HCT116 (cell line): ENCODE results near the gene PRXL2C. TPM values are rescaled to one million over a fixed set of nuclear protein-coding genes. Genes with fewer than 3 reads are reported as not detected.

Experiments
- ATAC-seq: fragments of 200-7000 bp; cut with Tn5 transposase; 2 replicates; pipeline ENCODE4 v1.9.1; 2020; ENCODE audit warnings: mild to moderate bottlenecking, moderate library complexity
- BruUV-seq: library from RNA; stranded (reverse); fragments of 400-500 nt; replicated peaks from 2 replicates; lab custom pipeline; 2021; lab: Mats Ljungman, UMichigan
- CTCF ChIA-PET: fragments of 300-600 bp; sonication (Branson Sonifier 250); formaldehyde crosslinking; loops from one replicate; lab custom pipeline; 2021; ENCODE audit warnings: antibody characterized with exemption; lab: Charles Lee
- POLR2A ChIA-PET: fragments of 300-600, 350-600 bp; sonication (Branson Sonifier 250); formaldehyde crosslinking; loops from one replicate; lab custom pipeline; 2021; ENCODE audit warnings: antibody characterized with exemption; lab: Charles Lee
- RAD21 ChIA-PET, 2 experiments: fragments of 300-600 bp; sonication (Branson Sonifier 250); formaldehyde crosslinking; loops; one replicate each; lab custom pipeline; 2023; ENCODE audit warnings: low total read pairs in 2 of 2; ENCODE audit not compliant: uncharacterized antibody in 2 of 2, unreplicated experiment in 2 of 2, low non-redundant PET in 1 of 2; lab: Charles Lee
- DNase-seq: peaks from one replicate; pipeline ENCODE4 v3.0.0-alpha.2; 2010; ENCODE audit warnings: low read depth, low spot score
- H2AFZ ChIP-seq: fragments of 200-600 bp; shearing (Covaris generic), sonication (generic); 2 replicates; pipeline ENCODE4 v1.6.1; 2017; ENCODE audit warnings: low read depth, mixed run types, mixed read lengths, antibody characterized with exemption, low read length; ENCODE audit not compliant: poor library complexity, severe bottlenecking
- H3K27ac ChIP-seq: 2 replicates; pipeline ENCODE4 v1.5.1; 2012; ENCODE audit warnings: low read depth, low read length
- H3K27me3 ChIP-seq: fragments of 200-600 bp; sonication (generic); 2 replicates; pipeline ENCODE4 v1.6.1; 2016; ENCODE audit warnings: mixed run types, low read length, mixed read lengths; ENCODE audit not compliant: insufficient read depth
- H3K36me3 ChIP-seq, 2 experiments: fragments of 200-500 bp in 1 of 2; fragments of 200-600 bp in 1 of 2; sonication (Bioruptor generic) in 1 of 2; sonication (generic) in 1 of 2; 2 replicates each; pipeline versions ENCODE4 v1.5.1 to v1.6.1; 2014 to 2016; ENCODE audit warnings: low read length in 2 of 2, inconsistent platforms in 1 of 2, mixed read lengths in 1 of 2, mixed run types in 1 of 2; ENCODE audit not compliant: insufficient read depth in 2 of 2, control insufficient read depth in 1 of 2
- H3K4me1 ChIP-seq, 2 experiments: fragments of 200-600 bp in 1 of 2; sonication (generic) in 1 of 2; 2 replicates each; pipeline versions ENCODE4 v1.5.1 to v1.6.1; 2012 to 2017; ENCODE audit warnings: low read length in 2 of 2, inconsistent platforms in 1 of 2, mild to moderate bottlenecking in 1 of 2, mixed read lengths in 1 of 2, mixed run types in 1 of 2, moderate library complexity in 1 of 2; ENCODE audit not compliant: insufficient read depth in 2 of 2, control insufficient read depth in 1 of 2
- H3K4me2 ChIP-seq: fragments of 200-600 bp; sonication (generic); 2 replicates; pipeline ENCODE4 v1.6.1; 2017; ENCODE audit warnings: mixed run types, low read length, mixed read lengths
- H3K4me3 ChIP-seq, 2 experiments: fragments of 200-600 bp in 1 of 2; sonication (generic) in 1 of 2; replicated peaks in 1 of 2; 2 replicates each; pipeline ENCODE4 v1.5.1; 2011 to 2016; ENCODE audit warnings: low read length in 2 of 2, control low read depth in 1 of 2, low read depth in 1 of 2, mild to moderate bottlenecking in 1 of 2, mixed read lengths in 1 of 2, mixed run types in 1 of 2
- H3K79me2 ChIP-seq: fragments of 200-600 bp; sonication (generic); 2 replicates; pipeline ENCODE4 v1.6.1; 2017; ENCODE audit warnings: mild to moderate bottlenecking, mixed run types, low read length, moderate library complexity, mixed read lengths; ENCODE audit not compliant: insufficient read depth
- H3K9ac ChIP-seq: fragments of 200-600 bp; sonication (generic); 2 replicates; pipeline ENCODE4 v1.6.1; 2016; ENCODE audit warnings: low read length, mixed read lengths
- H3K9me2 ChIP-seq: fragments of 200-600 bp; sonication (generic), shearing (Covaris generic); 2 replicates; pipeline ENCODE4 v1.6.1; 2017; ENCODE audit warnings: mixed run types, mild to moderate bottlenecking, moderate library complexity; ENCODE audit not compliant: insufficient read depth
- H3K9me3 ChIP-seq, 2 experiments: fragments of 200-500 bp in 1 of 2; fragments of 200-600 bp in 1 of 2; sonication (Bioruptor generic) in 1 of 2; sonication (generic) in 1 of 2; 2 replicates each; pipeline ENCODE4 v1.6.1; 2014 to 2017; ENCODE audit warnings: low read length in 2 of 2, mixed read lengths in 2 of 2, inconsistent platforms in 1 of 2, low read depth in 1 of 2, mild to moderate bottlenecking in 1 of 2, mixed run types in 1 of 2, moderate library complexity in 1 of 2; ENCODE audit not compliant: control insufficient read depth in 1 of 2, insufficient read depth in 1 of 2
- H4K20me1 ChIP-seq: fragments of 200-600 bp; sonication (generic), shearing (Covaris generic); 2 replicates; pipeline ENCODE4 v1.6.1; 2017; ENCODE audit warnings: mixed run types, mild to moderate bottlenecking, moderate library complexity; ENCODE audit not compliant: insufficient read depth
- CBX3 ChIP-seq: IDR thresholded peaks from 2 replicates; pipeline ENCODE4 v1.6.1; 2012; ENCODE audit warnings: low read depth
- CEBPB ChIP-seq: IDR thresholded peaks from 2 replicates; pipeline ENCODE4 v1.6.1; 2012; ENCODE audit warnings: low read depth
- EGR1 ChIP-seq: IDR thresholded peaks from 2 replicates; pipeline ENCODE4 v1.6.1; 2012; ENCODE audit warnings: low read depth
- ELF1 ChIP-seq: IDR thresholded peaks from 2 replicates; pipeline ENCODE4 v1.6.1; 2012; ENCODE audit warnings: low read depth, borderline replicate concordance
- EZH2phosphoT487 ChIP-seq: fragments of 200-600 bp; IDR thresholded peaks from 2 replicates; pipeline ENCODE4 v1.6.1; 2018; ENCODE audit warnings: antibody characterized with exemption, borderline replicate concordance
- FOSL1 ChIP-seq: IDR thresholded peaks from 2 replicates; pipeline ENCODE4 v1.6.1; 2012; ENCODE audit warnings: low read depth
- JUND ChIP-seq: IDR thresholded peaks from 2 replicates; pipeline ENCODE4 v1.6.1; 2012
- POLR2A ChIP-seq: IDR thresholded peaks from 2 replicates; pipeline ENCODE4 v1.7.0; 2011; ENCODE audit warnings: borderline replicate concordance; ENCODE audit not compliant: insufficient read depth, insufficient read length; ENCODE audit errors: extremely low read depth
- POLR2AphosphoS5 ChIP-seq: IDR thresholded peaks from 2 replicates; pipeline ENCODE4 v1.6.1; 2011; ENCODE audit warnings: mild to moderate bottlenecking, low read depth, low read length, moderate library complexity
- RAD21 ChIP-seq: IDR thresholded peaks from 2 replicates; pipeline ENCODE4 v1.6.1; 2012; ENCODE audit warnings: low read depth, mild to moderate bottlenecking
- SP1 ChIP-seq: IDR thresholded peaks from 2 replicates; pipeline ENCODE4 v1.6.1; 2012; ENCODE audit warnings: low read depth
- SRF ChIP-seq: IDR thresholded peaks from 2 replicates; pipeline ENCODE4 v1.6.1; 2012; ENCODE audit warnings: low read depth
- TCF7L2 ChIP-seq: IDR thresholded peaks from 2 replicates; pipeline ENCODE4 v1.7.0; 2011; ENCODE audit warnings: borderline replicate concordance, inconsistent platforms; ENCODE audit not compliant: insufficient read depth, insufficient read length; ENCODE audit errors: extremely low read depth
- ZNF274 ChIP-seq: fragments of 200-500 bp; sonication (Bioruptor generic); IDR thresholded peaks from 2 replicates; pipeline ENCODE4 v1.6.1; 2014; ENCODE audit warnings: mild to moderate bottlenecking, low read depth, low read length, inconsistent platforms
- intact Hi-C: fragments of 100-400 bp; cut with micrococcal nuclease; formaldehyde crosslinking; loops from 2 replicates; pipeline ENCODE4 v1.10.0; 2022
- total RNA-seq: library from RNA; stranded (reverse); gene quantifications from one replicate; pipeline ENCODE4 v1.2.1, GENCODE V29; 2021; ENCODE audit not compliant: unreplicated experiment

PRXL2C gene
- total RNA-seq, 1 experiment from 2014 or later, result 10.4 TPM

DNA sequence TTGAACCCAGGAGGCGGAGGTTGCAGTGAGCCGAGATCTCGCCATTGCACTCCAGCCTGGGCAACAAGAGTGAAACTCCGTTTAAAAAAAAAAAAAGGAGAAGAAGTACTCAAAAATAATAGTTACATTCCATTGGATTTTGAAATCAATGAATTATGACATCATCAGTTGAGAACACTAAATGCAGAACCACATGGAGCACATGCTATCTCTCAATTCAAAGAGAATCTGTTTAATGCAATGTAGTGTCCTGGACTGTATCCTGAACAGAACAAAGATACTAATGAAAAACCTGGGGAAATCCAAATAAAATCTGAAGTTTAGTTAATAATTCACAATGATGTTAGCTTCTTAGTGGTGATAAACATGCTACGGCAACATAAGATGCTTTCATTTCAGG, 55.8 kb downstream of the PRXL2C start (continued):
- no peak for TF ChIP-seq POLR2AphosphoS5
- no peak for TF ChIP-seq EZH2phosphoT487
- no peak for TF ChIP-seq SP1
- no peak for TF ChIP-seq EGR1
- no peak for TF ChIP-seq ELF1

DNA sequence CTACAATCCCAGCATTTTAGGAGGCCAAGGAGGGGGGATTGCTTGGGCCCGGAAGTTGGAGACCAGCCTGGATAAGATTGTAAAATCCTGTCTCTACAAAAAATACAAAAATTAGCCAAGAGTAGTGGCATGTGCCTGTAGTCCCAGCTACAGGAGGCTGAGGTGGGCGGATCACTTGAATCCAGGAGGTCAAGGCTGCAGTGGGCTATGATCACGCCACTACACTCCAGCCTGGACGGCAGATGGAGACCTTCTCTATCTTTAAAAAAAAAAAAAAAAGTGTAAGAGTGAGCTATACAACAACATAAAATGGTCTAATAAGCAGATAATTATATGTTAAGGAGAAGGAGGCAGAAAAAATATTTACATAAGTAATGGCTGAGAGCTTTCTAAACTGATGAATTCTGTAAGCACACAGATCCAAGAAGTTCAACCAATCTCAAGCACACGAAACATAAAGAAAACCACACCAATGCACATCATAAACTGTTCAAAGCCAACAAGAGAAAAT, 58.5 kb downstream of the PRXL2C start:
- BruUV-seq, result no TSS peak
- intact Hi-C loops, result no loop called here
- no peaks in the 10 kb centered on the region for H4K20me1 ChIP-seq
- H3K4me2 ChIP-seq, result no peak overlapping the region
- peaks cover 33% of the 10 kb centered on the region for H3K79me2 ChIP-seq
- H3K4me3 ChIP-seq, result no peak overlapping the region
- no peak for ATAC-seq
- ChIA-PET CTCF (no interaction called here), RAD21 (no interaction called here), POLR2A (no interaction called here)
- no peaks in the 10 kb centered on the region for H3K4me1 ChIP-seq
- no peaks in the 10 kb centered on the region for H3K36me3 ChIP-seq
- no peak overlapping the region for H3K9ac ChIP-seq
- H2AFZ ChIP-seq, result no peak overlapping the region
- H3K27me3 ChIP-seq, result no peaks in the 10 kb centered on the region
- no peak for DNase-seq
- H3K9me3 ChIP-seq, result no peaks in the 10 kb centered on the region
- TF ChIP-seq TCF7L2 (no peak), ELF1 (no peak), JUND (no peak), RAD21 (no peak), SRF (no peak), ZNF274 (no peak), CEBPB (no peak), POLR2A (no peak), EGR1 (no peak), CBX3 (no peak), FOSL1 (no peak)
- TF ChIP-seq, all 23 proteins: peak for 0
- H3K27ac ChIP-seq, result no peak overlapping the region
- no peaks in the 10 kb centered on the region for H3K9me2 ChIP-seq

Other genes with a start within 250 kb of the PRXL2C start
- 18.1 TPM for gene ZNF367, start 236.9 kb downstream of the PRXL2C start, total RNA-seq
- gene HABP4, start 205.1 kb downstream of the PRXL2C start, total RNA-seq, result 21.0 TPM
- gene CDC14B, start 35.5 kb downstream of the PRXL2C start, total RNA-seq, result 21.6 TPM
- 6.6 TPM for gene ZNF510, start 122.8 kb upstream of the PRXL2C start, total RNA-seq
- gene ZNF782, start 199.2 kb upstream of the PRXL2C start, total RNA-seq, result 3.7 TPM